BLaER1 treated with 17β-estradiol and CSF1 and Interleukin-3, amounts not matched to agents 10 nM and 100 nM (cell line): ENCODE measurements around the gene CXorf49B.
"Not testable (repeated sequence)": the region's sequence is repeated elsewhere in the genome, so short reads cannot be mapped to it uniquely, and the experiment has no call there.

Experiments
- H3K27ac ChIP-seq, 11 experiments: shearing (Covaris generic); formaldehyde crosslinking; 2 replicates each; pipeline ENCODE4 v1.8.1; 2022
- H3K27me3 ChIP-seq, 11 experiments: shearing (Covaris generic); formaldehyde crosslinking; 2 replicates each; pipeline ENCODE4 v1.8.1; 2022
- H3K36me3 ChIP-seq, 11 experiments: shearing (Covaris generic); formaldehyde crosslinking; 2 replicates each; pipeline ENCODE4 v1.8.1; 2022
- H3K4me1 ChIP-seq, 10 experiments: shearing (Covaris generic); formaldehyde crosslinking; 2 replicates each; pipeline ENCODE4 v1.8.1; 2022
- H3K4me2 ChIP-seq, 11 experiments: shearing (Covaris generic); formaldehyde crosslinking; 2 replicates each; pipeline ENCODE4 v1.8.1; 2022
- H3K4me3 ChIP-seq, 10 experiments: shearing (Covaris generic); formaldehyde crosslinking; 2 replicates each; pipeline ENCODE4 v1.8.1; 2022
- H3K9ac ChIP-seq, 11 experiments: shearing (Covaris generic); formaldehyde crosslinking; 2 replicates each; pipeline ENCODE4 v1.8.1; 2022
- H3K9me3 ChIP-seq, 11 experiments: shearing (Covaris generic); formaldehyde crosslinking; replicated peaks in 1 of 11; 2 replicates each; pipeline ENCODE4 v1.8.1; 2022
- H4K20me1 ChIP-seq, 11 experiments: shearing (Covaris generic); formaldehyde crosslinking; 2 replicates each; pipeline ENCODE4 v1.8.1; 2022

CXorf49B gene

GRCh38 chrX:71763049-71763448 lies at the start of gene CXorf49B:
CXorf49B (plus strand) TSS chrX:71763349; CDS start chrX:71763424, 75 bp downstream.
- not testable (repeated sequence) for H3K27me3 ChIP-seq, H3K4me3 ChIP-seq, H3K4me2 ChIP-seq, H3K9ac ChIP-seq, H3K27ac ChIP-seq, H3K36me3 ChIP-seq, H4K20me1 ChIP-seq, H3K4me1 ChIP-seq, H3K9me3 ChIP-seq

- H3K36me3 ChIP-seq, H3K27me3 ChIP-seq, H3K4me1 ChIP-seq, H3K9me3 ChIP-seq, H3K9ac ChIP-seq, H3K27ac ChIP-seq, H4K20me1 ChIP-seq, H3K4me3 ChIP-seq, H3K4me2 ChIP-seq: not testable (repeated sequence)
Observed at GRCh38 chrX:71714064-71714463, 49.1 kb upstream of the CXorf49B start.

- H3K9me3 ChIP-seq, H4K20me1 ChIP-seq, H3K4me2 ChIP-seq, H3K27ac ChIP-seq, H3K27me3 ChIP-seq, H3K4me1 ChIP-seq, H3K4me3 ChIP-seq, H3K9ac ChIP-seq, H3K36me3 ChIP-seq: not testable (repeated sequence)
Observed at GRCh38 chrX:71715551-71715950, 47.6 kb upstream of the CXorf49B start.

GRCh38 chrX:71716323-71716722 lies 46.8 kb upstream of the CXorf49B start:
- H3K4me2 ChIP-seq, H3K9me3 ChIP-seq, H4K20me1 ChIP-seq, H3K27me3 ChIP-seq, H3K4me1 ChIP-seq, H3K9ac ChIP-seq, H3K36me3 ChIP-seq, H3K27ac ChIP-seq, H3K4me3 ChIP-seq: not testable (repeated sequence)

GRCh38 chrX:71718185-71718584 lies 45.0 kb upstream of the CXorf49B start, which contains the start of gene CXorf49:
CXorf49 (minus strand) TSS chrX:71718285; CDS start chrX:71718151, 134 bp downstream.
- H3K4me3 ChIP-seq, H3K4me1 ChIP-seq, H3K36me3 ChIP-seq, H3K9ac ChIP-seq, H3K27me3 ChIP-seq, H3K27ac ChIP-seq, H4K20me1 ChIP-seq, H3K4me2 ChIP-seq, H3K9me3 ChIP-seq: not testable (repeated sequence)

- not testable (repeated sequence) for H4K20me1 ChIP-seq, H3K4me2 ChIP-seq, H3K27ac ChIP-seq, H3K9me3 ChIP-seq, H3K36me3 ChIP-seq, H3K4me1 ChIP-seq, H3K27me3 ChIP-seq, H3K4me3 ChIP-seq, H3K9ac ChIP-seq
Observed at GRCh38 chrX:71719195-71719594, 44.0 kb upstream of the CXorf49B start.

GRCh38 chrX:71720289-71720886 lies 42.8 kb upstream of the CXorf49B start:
- H3K9ac ChIP-seq, H3K27me3 ChIP-seq, H3K9me3 ChIP-seq, H3K4me1 ChIP-seq, H3K36me3 ChIP-seq, H3K4me2 ChIP-seq, H3K27ac ChIP-seq, H4K20me1 ChIP-seq, H3K4me3 ChIP-seq: not testable (repeated sequence)

GRCh38 chrX:71760688-71761281 lies 2.4 kb upstream of the CXorf49B start:
- not testable (repeated sequence) for H4K20me1 ChIP-seq, H3K27ac ChIP-seq, H3K27me3 ChIP-seq, H3K9ac ChIP-seq, H3K9me3 ChIP-seq, H3K36me3 ChIP-seq, H3K4me1 ChIP-seq, H3K4me3 ChIP-seq, H3K4me2 ChIP-seq

- H3K9me3 ChIP-seq, H3K27ac ChIP-seq, H4K20me1 ChIP-seq, H3K27me3 ChIP-seq, H3K4me2 ChIP-seq, H3K4me3 ChIP-seq, H3K9ac ChIP-seq, H3K4me1 ChIP-seq, H3K36me3 ChIP-seq: not testable (repeated sequence)
Observed at GRCh38 chrX:71764832-71765231, 1.7 kb downstream of the CXorf49B start.

- not testable (repeated sequence) for H4K20me1 ChIP-seq, H3K9ac ChIP-seq, H3K27ac ChIP-seq, H3K27me3 ChIP-seq, H3K4me2 ChIP-seq, H3K4me1 ChIP-seq, H3K9me3 ChIP-seq, H3K4me3 ChIP-seq, H3K36me3 ChIP-seq
Observed at GRCh38 chrX:71765613-71766012, 2.5 kb downstream of the CXorf49B start.

GRCh38 chrX:71767134-71767533 lies 4.0 kb downstream of the CXorf49B start:
- not testable (repeated sequence) for H3K9me3 ChIP-seq, H4K20me1 ChIP-seq, H3K27me3 ChIP-seq, H3K4me3 ChIP-seq, H3K9ac ChIP-seq, H3K4me1 ChIP-seq, H3K27ac ChIP-seq, H3K36me3 ChIP-seq, H3K4me2 ChIP-seq

- H3K9ac ChIP-seq, H3K4me3 ChIP-seq, H4K20me1 ChIP-seq, H3K27ac ChIP-seq, H3K4me1 ChIP-seq, H3K9me3 ChIP-seq, H3K36me3 ChIP-seq, H3K27me3 ChIP-seq, H3K4me2 ChIP-seq: not testable (repeated sequence)
Observed at GRCh38 chrX:71778322-71778721, 15.2 kb downstream of the CXorf49B start.

GRCh38 chrX:71782225-71782949 lies 19.2 kb downstream of the CXorf49B start:
- H3K9ac ChIP-seq, H3K36me3 ChIP-seq, H3K4me1 ChIP-seq, H3K27me3 ChIP-seq, H3K4me3 ChIP-seq, H3K9me3 ChIP-seq, H4K20me1 ChIP-seq, H3K27ac ChIP-seq, H3K4me2 ChIP-seq: not testable (repeated sequence)

- H3K4me3 ChIP-seq, H3K9me3 ChIP-seq, H3K27ac ChIP-seq, H4K20me1 ChIP-seq, H3K36me3 ChIP-seq, H3K4me1 ChIP-seq, H3K27me3 ChIP-seq, H3K9ac ChIP-seq, H3K4me2 ChIP-seq: not testable (repeated sequence)
Observed at GRCh38 chrX:71782950-71783299, 19.8 kb downstream of the CXorf49B start.
